ENCODE data around the gene RAX.
A peak's percentile ranks its signal among the peaks of the same experiment; 100 is the strongest.

Gene RAX

DNA sequence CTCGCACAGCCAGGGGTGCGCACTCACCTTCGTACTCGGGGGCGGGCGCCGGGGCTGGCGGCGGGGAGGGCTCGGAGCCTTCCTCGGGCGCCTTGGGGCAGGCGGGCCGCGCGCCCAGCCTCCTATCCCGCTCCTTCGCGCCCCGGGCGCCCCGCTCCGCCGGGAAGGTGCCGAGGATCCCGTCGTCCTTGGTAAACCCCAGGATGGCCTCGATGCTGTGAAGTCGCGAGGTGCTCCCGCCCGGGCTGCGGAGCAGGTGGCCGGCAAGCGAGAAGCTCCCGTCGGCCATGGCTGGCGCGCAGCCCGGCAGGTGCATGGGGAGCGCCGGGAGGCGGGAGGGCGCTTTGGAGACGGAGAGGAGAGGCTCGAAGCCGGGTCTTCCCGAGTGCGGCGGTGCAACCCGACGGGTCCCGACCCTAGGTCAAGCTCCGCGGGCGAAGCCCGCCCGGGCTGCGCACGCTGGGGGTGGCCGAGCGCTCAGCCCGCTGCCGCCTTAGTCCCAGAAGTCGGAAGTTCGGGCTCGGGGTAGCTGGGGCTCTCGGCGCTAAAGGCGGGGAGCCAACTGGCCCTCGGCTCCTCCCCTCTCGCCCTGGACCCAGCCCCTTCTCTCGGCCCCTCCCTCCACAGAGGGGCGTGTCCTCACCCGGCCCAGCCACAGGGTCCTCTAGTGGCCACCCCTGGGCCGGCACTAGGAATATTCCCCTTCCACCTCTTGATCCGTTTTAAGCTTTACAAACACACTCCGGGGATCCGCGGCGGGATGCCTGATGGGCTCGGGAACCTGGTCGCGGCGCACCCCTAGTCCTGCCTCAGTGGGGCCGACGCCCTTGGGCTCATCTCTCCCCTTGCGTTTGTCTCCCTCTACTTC lies at the start of gene RAX:
Gene RAX, minus strand, starts transcription at position 564 of the 868 bp plus-strand sequence. Its CDS starts 248 bp downstream, at position 316.
- no peak for DNase-seq (ENCODE audit: low spot score)

DNA sequence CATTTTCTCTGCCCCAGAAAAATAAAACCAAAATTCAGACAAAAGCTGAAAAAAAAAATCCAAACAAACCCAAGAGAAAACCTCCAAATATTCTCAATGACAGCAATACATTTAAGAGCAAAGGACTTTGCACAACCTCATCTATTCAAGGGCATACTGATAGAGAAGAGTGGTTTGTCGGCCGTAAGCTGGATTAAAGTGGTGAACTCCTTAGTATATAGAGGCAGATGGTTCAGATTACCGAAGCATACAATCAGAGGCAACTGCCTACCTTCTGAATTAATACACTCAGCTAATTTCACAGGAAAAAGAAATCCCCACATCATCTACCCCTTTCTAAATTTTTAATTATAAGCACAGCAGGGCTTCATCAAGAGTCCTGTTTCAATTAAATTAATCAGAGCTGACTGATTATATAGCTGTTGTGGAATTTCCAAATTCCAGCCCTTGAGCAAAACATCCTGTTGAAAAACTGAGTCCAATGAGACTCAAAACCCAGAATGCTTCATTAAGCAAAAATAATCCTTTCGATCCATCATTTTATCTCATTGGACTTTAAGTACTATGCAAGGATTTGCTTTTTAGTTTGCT lies 45.3 kb upstream of the RAX start, which contains the start of gene CPLX4:
Gene CPLX4, minus strand, starts transcription at position 190 of the 591 bp plus-strand sequence. Its CDS starts 187 bp downstream, at position 3.
- no peak for DNase-seq (ENCODE audit: low spot score)

DNA sequence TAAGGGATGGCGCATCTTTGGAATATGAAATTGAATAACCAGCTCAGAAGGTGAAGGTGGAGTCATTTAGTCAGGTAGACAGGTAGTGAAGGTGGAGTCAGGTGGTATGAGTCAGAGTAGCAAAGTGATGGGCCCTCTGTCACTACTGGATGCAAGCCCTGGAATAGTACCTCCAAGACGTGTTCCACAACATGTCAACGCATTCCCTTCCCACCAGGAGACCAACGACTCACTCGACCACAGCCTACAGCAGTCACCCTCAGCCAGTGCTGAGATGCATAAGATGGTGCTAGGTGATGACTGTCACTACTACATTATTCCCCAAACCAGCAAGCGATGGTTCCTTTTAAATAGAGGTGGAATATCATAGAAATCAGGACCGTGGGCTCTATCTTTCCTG lies 38.4 kb upstream of the RAX start:
- DNase-seq (ENCODE audit: low spot score) = no peak

DNA sequence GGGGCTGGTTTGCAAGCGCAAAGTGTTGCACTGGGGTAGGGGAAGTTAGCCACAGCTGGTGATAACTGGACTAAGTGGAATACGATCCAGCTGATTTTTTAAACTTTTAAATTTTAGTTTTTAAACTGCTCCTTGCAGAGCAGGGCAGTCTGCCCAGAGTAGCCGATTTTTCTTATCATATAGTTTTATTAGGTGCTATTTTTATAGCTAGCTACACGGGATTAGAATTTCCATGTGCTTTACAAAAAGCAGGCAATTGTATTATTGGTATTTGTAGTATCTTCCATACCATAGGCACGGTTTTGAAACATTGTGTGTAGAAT lies 35.6 kb upstream of the RAX start:
- no peak for DNase-seq (ENCODE audit: low spot score)

DNA sequence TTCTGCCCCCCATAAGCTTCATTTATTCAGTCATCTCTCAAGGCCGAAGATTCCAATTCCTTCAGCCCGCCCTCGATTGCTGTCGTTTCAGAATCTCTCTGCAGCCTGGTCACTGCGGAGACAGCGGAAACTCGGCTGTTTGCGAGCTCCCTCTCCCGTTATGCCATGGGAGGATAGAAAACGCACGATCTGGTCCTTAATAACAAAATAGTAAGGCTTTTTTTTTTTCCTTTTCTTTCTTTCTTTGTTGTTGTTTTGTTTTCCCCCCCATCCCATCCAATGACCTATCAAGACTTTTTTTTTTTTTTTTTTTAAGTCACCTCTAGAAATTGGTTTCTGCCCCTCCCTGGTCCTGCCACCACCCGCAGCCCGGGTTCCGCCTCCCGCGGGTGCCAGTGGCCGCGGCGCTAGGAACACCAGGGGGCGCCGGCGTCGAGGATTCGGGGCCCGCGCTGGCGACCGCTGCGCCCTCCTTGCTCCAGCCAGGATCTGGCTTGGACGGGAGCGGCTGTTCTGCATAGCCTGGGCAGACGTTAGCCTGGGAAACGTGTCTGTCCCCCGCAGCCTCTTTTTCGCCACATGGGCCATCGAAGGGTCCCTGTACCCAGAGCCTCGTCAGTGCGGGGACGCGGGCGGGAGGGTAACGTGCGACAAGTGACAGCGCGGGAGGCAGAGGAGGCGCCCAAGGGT lies 35.1 kb upstream of the RAX start:
- DNase-seq (ENCODE audit: low spot score) = peak; percentile 85

DNA sequence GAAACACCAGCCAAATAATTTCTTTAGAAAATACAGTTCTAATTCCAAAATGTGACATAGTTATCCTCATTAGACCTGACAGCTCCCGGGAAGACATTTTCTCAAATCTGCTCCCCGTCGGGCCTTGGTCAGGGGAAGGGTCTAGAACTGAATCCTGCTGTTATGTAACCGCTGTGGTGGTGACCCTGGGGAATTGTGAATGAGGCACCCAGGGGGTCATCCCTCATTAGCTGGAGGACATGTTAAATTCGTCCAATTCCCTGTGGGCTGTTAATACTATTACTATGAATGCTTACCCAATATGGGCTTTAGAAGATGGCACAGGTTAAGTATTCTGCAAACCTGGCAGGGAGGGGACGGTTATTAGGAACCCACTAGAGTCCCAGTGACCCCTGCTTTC lies 33.4 kb upstream of the RAX start:
- no peak for DNase-seq (ENCODE audit: low spot score)

DNA sequence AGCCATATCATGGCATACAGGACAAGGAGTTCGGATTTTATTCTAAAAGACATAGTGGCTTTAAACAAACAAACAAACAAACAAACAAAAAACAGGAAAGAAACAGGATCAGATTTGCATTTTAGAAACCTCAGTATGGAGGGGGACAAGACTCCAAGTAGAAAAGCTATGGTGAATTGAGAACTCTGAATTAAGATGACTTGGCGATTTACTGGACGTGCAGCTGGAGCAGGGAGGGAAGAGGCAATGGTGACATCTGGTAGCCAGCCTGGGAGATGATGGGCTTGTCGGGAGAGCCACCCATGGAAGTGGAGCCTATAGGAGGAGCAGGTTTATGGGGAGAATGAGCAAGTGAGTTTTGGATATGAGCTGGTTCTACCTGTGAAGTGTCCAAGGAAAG lies 32.0 kb upstream of the RAX start:
- DNase-seq (ENCODE audit: low spot score) = no peak

DNA sequence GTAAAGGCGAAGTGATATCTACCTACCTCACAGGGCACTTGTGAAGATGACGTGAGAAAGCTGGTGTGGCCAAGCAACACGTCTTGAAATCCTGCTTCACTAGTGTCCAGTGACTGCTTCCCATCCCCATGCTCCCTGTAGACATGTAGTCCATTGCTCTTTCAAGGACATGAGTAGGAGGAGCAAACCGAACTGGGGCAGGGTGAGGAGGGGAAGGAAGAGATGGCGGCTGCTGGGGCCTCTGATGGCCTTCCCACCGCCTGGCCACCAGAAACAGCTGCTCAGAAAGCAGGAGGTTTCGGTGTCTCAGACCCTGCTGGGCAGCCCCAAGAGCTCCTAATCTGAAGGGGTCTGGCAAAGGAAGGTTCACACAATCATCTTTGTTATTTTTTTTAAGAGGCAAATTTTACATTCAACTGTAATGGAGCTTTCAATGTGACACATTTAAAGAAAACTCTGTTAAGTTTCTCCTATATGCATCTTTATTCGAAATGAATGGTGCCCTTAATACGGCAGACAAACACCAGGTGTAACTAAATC lies 30.5 kb upstream of the RAX start:
- no peak for DNase-seq (ENCODE audit: low spot score)

DNA sequence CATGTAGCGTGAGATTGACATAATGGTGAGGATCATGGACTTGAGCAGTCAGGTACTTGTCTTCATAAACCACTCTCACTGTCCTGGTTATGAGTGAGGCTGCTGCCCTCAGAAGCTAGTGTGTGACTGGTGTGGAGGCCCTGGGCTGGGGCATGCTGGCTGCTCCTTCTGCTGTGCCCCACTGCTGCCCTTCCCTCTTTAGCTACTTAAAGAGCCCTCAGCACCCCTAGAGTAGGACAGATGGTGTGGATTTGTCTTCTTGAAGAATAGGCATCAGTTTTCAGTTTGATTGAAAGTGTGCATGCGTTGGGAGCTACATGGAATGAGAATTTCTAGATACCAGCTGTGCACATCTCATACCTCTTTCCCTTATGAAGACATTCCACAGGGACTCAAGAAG lies 29.8 kb upstream of the RAX start:
- no peak for DNase-seq (ENCODE audit: low spot score)

DNA sequence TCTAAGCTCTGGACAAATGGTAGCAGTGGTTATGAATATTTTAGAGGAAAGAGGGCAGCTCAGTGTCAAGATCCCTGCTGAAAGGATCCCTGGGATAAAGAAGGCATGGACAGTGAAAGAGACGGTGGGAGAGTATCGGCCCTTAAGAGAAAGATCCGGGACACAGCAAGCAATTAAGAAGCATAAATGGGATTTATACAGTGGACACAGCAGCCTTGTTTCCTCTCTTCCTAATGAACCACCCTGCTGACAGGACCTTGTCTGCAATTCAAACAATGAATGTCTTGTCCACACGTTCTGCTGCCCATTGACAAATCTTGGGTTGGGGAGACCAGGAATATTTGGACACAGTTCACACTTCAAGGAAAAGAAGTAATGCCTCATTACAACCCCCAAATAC lies 28.7 kb upstream of the RAX start:
- no peak for DNase-seq (ENCODE audit: low spot score)

DNA sequence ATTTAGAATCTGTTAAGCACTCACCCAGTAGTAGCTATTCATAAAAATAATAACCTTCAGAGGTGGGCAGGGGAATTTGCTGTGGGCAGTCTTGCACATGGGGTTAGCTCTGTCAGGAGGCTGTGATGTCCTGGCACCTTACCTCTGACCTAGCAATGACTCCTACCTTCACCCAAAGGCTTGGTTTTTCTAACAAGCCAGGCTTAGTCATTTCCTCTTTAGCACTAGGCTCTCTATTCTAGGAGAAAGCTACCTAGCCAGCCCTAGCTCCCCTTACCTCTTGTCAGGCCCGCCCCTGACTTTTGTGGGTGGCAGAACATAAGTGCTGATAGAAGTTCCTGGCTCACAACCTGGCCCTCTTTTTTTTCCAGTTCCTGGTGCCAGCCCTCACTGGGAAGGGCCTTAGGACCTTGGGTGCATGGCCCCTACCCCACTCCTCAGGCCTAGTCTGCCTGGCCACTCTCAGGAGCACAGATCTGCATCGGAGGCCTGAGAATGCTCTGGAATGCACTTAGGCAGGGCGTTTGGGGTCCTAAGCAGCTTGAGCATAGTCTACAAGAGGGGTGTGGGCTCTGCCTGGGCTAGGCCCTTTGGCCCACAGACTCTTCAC lies 27.5 kb upstream of the RAX start:
- no peak for DNase-seq (ENCODE audit: low spot score)

DNA sequence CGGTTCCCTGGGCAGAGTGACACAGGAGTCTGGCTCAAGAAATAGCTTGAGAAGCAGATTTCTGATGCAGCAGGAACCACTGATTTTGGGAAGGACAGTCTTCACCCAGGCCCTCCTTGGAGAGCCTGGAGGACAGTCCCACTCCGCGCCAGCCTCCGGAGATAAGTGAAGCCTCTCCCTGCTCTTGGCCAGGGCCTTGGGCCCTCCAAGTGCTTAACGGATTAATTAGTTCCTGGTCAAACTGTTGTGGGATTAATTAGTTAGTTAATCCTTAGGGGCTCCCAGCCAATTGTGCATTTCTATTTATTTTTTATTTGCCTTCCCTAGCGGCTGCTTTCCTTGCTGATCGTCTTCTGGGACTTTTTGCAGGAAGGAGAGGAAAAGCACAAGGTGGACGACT lies 25.6 kb upstream of the RAX start:
- DNase-seq (ENCODE audit: low spot score) = no peak

DNA sequence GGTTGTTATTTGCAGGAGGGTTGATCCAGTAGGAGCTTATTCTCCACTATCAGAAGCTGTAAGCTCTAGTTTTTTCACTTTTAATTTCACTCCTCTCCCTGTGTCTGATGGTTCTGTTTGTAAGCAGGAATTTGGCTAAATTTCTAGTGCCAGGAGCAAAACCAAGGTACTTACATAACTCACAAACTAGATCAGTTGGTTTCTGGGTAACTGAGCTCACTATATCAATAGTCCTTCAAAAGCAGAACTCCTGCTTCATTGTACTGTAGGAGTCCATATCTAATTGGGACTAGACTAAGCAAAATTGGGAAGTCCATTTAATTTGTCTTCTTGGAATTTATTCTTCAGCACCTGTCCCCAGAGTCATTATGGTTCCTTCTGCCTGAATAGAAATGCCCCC lies 20.1 kb upstream of the RAX start:
- DNase-seq (ENCODE audit: low spot score) = no peak

DNA sequence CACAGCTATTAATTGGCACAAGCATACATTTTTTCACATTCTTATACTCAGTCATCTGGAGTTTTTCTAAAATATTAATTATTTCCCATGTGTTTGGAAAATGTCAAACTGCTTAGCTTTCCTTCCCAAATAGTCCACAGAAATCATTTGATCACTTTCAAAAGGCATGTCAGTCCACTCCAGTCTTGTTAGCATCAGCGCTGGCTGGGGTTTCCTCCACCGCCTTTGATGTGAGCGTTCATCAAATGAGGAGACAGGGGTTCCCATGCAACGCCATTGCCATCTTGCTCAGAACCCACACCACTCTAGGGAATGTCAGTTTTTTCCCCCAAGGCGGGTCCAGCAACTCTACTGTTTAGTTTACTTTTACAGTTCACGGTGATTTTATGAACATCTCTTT lies 13.1 kb upstream of the RAX start:
- no peak for DNase-seq (ENCODE audit: low spot score)

DNA sequence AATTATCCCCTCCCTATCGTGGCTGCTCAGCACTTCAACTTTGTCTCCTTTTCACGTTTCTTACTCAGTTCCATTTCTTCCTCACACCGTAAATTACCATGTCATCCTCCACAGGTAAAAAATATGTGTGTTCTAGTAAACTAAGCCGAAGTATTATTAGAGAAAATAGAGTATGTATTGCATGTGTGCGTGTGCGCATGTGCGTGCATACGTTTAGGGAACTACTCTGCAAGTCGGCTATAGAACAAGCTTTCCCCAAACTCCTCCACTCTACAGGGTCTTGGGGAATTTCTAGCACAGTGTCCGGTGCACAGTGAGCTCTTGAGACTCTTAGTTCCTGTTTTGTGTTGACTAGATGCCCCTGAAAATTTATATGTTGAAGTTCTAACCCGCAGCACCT lies 9.1 kb upstream of the RAX start:
- no peak for DNase-seq (ENCODE audit: low spot score)

DNA sequence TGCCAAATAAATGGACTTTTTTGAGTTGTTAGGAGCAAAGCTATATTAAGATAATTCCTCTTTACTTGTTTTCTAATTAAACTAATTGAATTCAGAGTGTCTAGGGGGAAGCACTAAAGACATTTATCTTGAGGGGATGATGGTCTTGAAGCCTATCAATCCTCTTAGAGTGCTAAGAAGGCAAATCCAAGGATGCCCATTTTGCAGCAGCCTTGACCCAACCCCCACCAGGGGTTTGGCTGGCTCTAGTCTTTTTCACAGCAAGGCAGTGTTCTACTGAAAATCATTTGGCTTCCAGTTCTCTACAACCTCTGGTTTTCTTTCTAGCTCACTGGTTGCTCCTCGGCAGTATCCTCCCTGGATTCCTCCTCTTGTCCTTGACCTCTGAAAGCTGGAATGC lies 6.5 kb upstream of the RAX start:
- DNase-seq (ENCODE audit: low spot score) = no peak

DNA sequence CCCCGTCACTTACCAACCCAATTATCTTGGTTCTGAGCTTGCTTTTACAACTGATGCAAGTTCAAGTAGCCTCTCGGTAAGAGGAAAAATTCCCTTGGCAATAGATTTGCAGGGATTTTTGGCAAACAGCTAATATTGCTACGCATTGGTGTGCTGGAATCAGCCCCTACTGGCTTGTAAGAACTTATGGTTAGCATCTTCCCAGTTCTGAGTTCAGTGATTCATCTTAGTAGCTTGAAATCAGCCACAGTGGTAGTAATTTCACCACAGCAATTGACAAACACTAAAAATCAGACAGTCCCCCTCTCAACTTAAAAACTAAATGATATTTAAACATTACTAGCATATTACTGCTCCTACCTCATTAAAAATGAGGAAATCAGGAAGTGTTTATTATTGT lies 5.9 kb upstream of the RAX start:
- DNase-seq (ENCODE audit: low spot score) = no peak

DNA sequence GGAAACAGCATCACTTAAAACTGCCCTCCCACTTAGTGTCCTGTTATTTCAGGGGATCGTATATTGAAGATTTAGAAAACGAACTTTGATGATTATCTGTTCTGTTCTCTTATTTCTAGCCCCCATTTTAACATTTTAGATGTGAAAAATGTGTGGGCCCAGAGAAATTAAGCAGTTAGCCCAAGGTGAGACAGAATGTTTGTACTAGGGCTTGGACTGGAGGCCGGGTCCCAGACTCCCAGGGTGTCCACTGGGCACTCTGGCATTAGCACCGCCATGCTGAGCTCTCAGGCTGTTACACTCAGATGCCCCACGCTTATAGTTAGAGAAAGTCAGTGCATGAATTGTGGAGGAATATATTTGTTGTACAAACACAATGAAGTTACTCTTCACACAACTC lies 5.5 kb upstream of the RAX start:
- DNase-seq (ENCODE audit: low spot score) = no peak

DNA sequence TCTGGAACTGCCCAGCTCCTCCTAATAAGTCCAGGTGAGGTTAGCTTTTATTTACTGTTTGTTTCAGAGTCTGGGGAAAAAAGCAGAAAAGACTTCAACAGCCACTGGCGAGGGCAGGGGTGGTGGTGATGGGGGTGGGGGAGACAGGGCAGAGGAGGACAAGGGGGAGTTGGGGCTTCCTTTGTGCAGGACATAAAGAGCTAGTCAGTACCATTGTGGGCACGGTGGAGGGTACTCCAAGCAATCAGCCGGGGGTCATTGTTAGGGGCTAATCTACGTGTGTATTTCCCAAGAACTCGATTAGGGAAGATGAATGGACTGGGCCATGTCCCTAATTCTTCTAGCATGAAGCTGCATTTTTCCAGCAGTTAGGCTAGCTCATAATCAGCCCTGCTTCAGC lies 2.8 kb upstream of the RAX start:
- no peak for DNase-seq (ENCODE audit: low spot score)

DNA sequence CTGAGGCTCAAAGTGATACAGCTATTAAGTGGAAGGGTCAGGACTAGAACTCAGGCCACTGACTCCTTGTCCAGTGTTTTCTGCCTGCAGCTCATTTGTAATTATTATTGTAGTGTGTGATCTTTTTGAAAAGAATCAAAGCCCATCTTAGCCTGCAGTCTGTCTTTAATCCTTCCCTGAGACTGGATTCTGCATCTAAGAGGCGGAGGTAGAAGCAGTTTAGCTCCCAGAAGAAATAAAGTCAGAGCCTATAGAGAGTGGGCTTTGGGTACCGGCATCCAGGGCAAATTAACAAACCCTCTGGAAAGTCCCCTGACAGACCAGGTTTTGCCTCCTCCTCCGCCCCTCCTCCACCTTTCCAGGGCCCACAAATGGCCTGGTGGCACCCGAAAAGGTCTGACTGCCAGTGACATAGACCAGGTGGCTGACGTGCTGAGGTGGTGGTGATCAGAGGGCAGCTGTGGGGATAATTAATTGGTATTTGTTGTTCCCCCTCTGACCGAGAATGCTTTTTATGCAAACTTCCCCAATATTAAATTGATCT lies 2.2 kb upstream of the RAX start:
- no peak for DNase-seq (ENCODE audit: low spot score)

DNA sequence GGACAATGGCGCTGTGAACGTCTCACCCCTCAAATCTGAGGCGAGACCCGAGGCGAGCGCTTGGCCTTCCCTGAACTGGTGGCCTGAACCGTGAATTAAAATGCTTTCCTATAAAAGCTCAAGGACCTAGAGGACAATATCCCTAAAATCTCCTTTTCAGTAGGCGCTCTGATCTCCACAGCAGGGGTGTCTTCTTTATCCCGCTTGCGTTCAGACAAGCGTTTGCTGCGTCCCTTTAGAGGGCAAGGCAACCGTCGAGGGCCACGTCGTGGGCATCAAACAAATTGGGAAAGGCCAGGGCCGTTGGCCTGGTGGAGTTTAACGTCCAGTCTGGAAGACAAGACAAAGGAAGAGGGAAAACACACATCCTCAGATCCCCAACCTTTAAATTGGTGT lies 1.3 kb upstream of the RAX start:
- DNase-seq (ENCODE audit: low spot score) = no peak

All from left forelimb (tissue), 1 donor.